HG02623 (cell line): ENCODE results near the gene TUBB4B.
"Not testable (repeated sequence)": the region's sequence is repeated elsewhere in the genome, so short reads cannot be mapped to it uniquely, and the experiment has no call there.

Experiments
- ATAC-seq: cut with Tn5 transposase; IDR thresholded peaks from one replicate; pipeline ENCODE4 v1.9.1; 2021; ENCODE audit warnings: moderate library complexity; ENCODE audit not compliant: unreplicated experiment

Gene TUBB4B

DNA sequence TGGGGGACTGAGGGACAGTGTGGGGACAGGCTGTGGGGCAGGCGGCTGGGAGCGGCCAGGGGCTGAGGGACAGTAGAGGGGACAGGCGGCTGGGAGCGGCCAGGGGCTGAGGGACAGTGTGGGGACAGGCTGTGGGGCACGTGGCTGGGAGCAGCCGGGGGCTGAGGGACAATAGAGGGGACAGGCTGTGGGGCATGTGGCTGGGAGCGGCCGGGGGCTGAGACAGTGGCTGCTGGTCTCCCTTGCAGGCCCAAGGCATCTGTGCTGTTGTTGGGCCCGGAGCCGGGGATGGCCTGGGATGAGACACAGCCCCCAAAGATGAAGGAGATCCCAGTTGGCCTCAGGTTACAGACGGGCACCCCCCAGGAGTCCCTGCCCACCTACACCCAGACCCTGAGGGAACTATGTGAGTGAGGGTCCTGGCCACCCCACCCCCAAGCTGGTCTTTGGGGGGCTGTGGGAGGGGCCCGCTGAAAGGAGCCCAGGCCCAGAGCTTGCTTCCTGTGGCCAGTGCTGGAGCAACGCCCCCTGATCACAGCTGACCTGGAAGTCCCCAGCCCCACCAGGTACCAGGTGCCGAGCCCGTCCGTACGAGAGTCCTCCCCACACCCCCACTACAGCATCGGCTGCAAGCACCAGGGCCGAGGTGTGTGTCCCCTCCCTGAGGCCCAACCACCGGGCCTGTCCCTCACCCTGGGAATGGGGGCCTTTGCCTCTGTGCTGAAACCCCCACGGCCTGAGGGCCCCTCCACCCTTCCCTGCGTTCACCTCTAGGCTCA, 10.6 kb downstream of the TUBB4B start:
- no peak for ATAC-seq

DNA sequence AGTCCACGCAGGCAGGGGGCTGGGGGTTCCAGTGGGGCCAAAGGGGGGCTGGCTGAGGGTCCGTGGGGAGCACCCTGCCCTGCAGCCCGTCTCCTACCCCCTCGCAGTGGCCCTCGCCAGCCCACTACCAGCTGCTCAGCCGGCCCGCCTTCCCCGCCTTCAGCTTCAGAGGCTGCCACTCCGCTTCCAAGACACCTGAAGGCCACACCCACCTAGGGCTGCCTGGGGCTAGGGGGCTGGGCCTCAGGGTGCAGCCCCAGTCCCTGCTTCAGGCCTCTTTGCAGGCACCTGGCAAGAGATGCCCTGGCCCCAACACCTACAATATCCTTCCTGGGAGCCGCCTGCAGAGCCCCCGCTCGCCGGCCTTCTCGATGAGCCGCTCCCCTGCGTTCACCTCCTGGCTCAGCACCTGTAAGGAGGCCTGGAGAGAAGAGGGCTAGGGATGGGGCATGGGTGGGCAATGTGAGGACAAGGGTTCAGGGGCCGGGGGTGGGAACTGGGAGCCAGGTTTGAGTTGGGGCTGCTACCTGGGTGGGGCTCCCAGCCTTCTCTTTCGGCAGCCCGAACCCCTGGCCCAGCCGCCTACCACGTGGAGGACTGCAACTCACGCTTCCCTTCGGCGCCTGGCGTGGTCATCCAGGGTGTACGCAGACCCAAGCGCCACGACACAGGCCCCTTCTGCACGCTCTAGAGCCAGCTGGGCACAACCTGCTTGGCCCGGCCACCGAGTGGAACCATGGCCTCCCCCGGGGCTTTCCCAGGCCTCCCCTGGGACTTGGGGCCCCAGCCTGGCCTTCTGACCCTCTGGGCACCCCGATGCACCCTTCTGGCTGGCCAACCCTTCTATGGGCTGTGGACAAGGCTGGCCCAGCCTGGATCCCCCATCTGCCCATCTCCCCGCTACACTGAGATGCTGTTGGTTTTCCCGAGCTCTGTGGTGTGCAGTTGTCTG, 11.7 kb downstream of the TUBB4B start:
- no peak for ATAC-seq

DNA sequence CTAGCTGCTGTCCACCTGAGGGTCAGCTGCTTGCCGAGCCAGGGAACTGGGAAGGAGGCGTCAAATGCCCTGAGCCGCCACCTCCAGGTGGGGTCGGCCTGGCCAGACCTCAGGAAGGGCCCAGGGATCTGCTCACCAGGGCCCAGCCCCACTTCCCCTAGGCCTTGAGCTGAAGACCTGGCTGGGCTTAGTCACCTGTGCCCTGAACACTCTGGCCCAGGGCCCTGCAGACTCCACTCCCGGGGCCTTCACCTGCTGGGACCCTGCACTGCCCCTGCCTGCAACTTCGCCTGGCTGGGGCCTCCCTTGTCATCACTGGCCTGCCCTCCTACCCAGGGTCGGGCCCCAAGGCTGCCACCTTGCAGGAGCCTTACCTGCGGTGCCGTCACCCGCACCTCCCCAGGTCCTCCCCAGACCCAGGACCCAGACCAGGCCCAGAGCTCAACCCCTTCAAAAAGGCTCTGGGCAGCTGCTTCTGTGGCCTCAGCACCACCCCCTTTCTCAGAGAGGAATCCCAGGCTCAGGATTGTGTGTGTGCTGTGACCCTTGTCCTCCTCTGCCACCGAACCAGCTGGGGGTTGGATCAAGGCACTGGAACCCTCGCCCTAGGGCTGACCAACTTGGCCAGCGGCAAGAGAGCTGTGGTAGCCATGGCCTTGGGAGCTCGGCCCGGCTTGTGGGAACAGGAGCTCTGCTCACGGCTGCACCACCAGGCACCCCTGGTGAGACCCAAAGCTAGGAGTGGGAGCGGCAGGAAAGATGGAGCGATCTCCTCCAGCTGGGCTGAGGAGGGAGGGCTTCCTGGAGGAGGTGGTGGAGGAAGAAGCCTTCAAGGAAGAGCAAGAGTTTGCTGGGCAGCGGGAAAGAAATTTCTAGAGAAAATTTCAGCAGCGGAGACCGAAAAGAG, 12.9 kb downstream of the TUBB4B start:
- ATAC-seq: no peak

DNA sequence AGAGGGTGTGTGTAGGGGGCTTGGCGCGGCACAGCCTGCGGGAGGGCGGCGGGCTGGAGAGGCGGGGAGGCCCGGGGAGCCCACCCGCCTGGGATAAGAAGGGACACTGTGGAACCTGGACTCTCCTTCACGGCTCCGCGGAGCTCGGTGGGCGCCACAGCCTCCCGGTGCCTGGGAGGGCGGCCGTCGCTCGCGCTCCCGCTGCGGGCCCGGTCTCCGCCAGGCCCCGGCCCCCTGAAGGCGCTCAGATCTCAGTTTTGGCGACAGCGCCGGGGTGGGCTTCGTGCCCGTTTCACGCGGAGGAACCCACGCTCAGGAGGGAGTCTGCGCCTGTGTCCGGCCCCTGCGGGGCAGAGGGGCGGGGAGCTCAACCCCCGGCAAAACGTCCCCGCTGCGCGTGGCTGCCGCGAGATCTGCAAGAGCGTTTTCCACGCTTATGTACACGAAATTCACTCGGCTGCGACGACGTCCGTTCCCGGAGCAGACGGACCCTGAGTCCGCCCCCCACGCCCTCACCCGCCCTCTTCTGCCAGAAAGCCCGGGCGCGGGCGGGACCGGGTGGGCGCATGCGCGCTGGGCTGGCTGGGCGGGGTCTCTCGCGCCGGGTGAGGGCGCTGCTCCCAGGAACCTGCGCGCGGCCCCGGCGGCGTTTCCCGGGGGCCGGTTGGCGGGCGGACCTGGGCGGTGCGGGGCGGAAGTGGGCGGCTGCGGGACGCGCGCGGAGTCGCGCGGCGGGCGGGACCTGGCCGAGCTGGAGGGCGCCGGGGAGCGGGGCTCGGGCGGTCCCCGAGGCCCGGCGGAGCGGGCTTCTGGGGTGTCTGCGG, 13.7 kb downstream of the TUBB4B start, which contains the start of gene NELFB:
NELFB (plus strand) TSS at position 704 of the 824 bp plus-strand sequence.
- ATAC-seq: peak; percentile 76

DNA sequence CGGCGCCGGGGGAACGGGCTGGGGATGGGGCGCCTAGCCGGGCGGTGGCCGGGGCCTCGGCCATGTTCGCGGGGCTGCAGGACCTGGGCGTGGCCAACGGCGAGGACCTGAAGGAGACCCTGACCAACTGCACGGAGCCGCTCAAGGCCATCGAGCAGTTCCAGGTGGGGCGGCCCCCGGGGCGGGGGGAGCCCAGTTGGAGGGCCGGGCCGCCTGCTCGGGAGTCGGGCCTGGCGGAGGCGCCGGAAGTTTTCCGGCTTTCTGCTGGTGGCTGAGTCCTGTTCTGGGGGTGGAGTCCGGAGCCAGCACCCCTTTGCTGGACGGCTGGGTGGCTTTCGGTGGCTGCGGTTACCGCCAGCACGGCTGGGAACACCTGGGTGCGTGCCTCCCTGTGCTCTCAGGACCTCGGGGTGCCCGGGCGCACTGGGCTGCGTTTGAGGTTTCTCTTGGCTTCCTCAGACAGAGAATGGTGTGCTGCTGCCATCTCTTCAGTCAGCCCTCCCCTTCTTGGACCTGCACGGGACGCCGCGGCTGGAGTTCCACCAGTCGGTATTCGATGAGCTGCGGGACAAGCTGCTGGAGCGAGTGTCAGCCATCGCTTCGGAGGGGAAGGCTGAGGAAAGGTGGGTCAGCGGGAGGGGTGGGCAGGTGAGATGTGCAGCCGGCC, 14.5 kb downstream of the TUBB4B start:
- ATAC-seq: peak; percentile 13

DNA sequence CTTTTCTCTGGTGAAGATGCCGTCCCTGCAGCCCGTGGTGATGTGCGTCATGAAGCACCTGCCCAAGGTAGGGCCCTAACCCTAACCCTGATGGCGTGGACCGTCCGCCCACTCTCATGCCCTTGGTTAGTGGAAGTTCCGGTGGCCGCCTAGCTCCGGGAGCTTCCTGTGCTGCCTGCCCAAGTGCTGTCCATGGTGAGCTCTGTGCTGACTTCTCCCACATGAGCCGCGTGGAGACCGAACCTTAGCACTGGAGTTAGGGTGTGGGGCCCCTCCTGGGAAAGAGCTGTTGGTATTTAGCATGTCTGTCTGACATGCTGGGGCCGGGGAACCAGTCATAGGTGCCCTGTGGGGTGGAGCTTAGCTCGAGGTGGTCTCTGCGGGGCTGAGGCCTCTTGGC, 15.3 kb downstream of the TUBB4B start:
- no peak for ATAC-seq

DNA sequence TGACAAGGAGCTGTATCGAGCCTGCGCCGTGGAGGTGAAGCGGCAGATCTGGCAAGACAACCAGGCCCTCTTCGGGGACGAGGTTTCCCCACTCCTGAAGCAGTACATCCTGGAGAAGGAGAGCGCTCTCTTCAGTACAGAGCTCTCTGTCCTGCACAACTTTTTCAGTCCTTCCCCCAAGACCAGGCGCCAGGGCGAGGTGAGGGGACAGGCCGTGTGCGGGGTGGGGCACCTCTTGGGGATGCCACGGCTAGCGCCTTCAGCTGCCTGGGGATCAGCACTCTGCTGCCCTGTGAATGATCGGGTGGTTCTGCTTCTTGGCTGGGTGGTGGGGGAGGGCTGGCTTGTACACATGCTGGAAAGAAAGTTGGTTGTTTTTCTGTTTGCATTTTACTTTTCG, 15.8 kb downstream of the TUBB4B start:
- ATAC-seq: no peak

DNA sequence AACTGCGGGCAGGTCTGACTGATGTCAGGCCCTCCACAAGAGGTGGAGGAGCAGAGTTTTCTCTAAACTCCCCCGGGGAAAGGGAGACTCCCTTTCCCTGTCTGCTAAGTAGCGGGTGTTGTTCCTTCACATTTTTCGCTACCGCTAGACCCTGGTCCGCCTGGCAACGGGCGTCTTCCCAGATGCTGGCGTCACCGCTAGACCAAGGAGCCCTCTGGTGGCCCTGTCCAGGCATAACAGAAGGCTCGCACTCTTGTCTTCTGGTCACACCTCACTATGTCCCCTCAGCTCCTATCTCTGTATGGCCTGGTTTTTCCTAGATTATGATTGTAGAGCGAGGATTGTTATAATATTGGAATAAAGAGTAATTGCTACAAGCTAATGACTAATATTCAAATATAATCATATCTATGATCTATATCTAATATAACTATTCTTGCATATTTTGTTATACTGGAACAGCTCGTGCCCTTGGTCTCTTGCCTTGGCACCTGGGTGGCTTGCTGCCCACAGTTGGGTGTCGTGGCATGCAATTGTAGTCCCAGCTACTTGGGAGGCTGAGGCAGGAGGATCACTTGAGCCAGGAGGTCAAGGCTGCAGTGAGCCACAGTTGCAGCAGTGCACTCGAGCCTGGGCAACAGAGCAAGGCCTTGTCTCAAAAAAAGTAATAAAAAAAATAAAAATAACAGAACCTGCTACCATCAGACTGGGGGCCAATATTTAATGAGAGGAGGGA, 21.3 kb downstream of the TUBB4B start:
- ATAC-seq: not testable (repeated sequence)

DNA sequence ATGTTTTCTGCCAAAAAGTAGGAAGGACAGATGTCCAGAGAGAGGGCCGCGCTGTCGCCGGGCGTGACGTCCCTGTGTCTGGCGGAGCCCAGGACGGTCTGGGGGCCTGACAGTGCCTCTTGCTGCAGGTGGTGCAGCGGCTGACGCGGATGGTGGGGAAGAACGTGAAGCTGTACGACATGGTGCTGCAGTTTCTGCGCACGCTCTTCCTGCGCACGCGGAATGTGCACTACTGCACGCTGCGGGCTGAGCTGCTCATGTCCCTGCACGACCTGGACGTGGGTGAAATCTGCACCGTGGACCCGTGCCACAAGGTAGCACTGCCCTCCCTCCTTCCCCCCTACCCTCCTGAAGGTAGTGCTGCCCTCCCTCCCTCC, 21.8 kb downstream of the TUBB4B start:
- ATAC-seq: no peak

DNA sequence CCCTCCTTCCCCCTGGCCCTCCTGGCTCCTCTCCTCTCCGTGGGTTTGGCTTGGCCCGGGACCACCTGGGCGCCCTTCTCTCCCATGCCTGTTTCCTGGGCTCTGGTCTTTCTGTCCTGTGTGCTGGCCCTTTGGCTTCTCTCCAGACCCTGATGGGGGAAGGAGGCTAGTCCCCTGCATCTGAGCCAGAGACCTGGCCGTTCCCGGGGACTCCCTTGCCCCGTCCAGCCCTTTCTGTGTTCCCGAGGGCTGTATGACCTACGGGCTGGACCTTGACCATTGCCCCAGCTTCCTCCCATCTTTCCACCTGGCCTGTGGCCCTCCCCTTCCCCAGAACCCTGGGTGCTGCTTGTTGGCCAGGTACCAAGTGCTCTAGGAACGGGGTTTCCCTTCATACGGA, 22.4 kb downstream of the TUBB4B start:
- ATAC-seq: no peak

DNA sequence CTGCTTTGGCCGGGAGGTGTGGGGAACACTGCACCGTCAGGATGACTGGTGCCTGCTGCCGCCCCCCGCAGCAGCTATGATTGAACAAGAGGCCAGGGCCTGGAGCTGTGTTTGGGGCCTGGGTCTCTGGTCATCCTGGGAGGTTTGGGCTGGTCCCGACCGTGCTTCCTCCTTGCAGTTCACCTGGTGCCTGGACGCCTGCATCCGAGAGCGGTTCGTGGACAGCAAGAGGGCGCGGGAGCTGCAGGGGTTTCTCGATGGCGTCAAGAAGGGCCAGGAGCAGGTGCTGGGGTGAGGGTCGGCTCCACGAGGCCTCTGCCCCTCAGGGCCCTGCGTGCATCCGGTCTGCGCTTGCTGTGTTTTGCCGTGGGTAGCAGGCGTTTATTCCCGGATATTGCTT, 23.0 kb downstream of the TUBB4B start:
- no peak for ATAC-seq

DNA sequence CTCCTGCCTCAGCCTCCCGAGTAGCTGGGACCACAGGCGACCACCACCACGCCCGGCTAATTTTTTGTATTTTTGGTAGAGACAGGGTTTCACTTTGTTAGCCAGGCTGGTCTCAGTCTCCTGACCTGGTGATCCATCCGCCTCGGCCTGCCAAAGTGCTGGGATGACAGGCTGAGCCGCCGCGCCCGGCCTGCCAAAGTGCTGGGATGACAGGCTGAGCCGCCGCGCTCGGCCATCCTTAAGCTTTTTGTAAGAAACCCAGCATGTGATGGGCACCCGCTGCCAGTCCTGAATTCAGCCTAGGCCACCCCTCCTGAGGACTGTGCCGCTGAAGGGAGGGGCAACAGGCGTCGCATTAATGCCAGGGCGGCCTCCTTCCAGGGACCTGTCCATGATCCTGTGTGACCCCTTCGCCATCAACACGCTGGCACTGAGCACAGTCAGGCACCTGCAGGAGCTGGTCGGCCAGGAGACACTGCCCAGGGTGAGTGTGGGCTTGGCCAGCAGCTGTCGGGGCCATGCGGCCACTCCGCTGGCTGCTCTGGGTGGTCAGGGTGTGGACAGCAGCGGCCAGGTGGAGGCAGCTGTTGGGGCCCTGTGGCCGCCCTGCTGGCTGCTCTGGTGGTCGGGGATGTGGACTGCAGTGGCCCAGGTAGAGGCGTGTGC, 24.5 kb downstream of the TUBB4B start:
- ATAC-seq: no peak

DNA sequence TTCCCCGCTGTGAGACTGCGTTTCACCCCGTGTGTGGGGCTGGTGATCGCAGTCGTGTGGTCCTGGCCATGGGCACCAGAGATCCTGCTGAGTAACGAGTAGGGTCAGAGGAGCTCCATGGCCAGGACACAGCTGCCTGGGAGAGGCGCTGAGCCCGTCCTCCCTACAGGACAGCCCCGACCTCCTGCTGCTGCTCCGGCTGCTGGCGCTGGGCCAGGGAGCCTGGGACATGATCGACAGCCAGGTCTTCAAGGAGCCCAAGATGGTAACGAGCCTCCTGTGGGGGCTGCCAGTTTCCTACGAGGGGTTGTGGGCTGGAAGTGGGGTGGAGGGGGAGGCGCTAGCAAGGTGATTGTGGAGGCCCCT, 25.1 kb downstream of the TUBB4B start:
- no peak for ATAC-seq

DNA sequence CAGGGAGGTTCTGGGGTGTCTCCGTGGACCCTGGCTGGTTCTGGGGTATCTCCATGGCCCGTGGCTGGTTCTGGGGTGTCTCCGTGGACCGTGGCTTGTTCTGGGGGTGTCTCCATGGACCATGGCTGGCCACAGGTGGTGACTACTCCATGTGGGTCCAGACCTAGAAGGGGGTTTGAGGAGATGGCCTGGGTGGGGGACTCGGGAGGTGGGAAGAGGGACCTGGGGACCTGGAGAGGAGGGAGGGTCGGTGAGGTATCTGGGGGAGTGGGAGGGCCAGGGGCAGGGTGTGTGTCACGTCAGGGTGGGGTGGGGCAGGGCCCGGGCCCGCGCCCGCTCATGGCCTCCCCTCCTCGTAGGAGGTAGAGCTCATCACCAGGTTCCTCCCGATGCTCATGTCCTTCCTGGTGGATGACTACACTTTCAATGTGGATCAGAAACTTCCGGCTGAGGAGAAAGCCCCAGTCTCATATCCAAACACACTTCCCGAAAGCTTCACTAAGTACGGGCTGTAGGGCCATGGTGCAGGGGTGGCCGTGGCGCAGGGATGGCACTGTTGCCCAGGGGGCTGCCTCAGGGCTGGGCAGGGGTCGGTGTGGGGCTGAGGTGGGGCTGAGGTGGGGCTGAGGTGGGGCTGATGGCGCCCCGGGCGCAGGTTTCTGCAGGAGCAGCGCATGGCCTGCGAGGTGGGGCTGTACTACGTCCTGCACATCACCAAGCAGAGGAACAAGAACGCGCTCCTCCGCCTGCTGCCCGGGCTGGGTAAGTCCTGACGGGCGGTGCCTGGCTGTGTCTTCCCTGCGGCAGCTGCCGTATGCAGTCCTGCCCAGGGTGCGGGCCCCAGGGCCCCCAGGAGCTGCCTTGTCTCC, 25.7 kb downstream of the TUBB4B start:
- ATAC-seq: no peak

DNA sequence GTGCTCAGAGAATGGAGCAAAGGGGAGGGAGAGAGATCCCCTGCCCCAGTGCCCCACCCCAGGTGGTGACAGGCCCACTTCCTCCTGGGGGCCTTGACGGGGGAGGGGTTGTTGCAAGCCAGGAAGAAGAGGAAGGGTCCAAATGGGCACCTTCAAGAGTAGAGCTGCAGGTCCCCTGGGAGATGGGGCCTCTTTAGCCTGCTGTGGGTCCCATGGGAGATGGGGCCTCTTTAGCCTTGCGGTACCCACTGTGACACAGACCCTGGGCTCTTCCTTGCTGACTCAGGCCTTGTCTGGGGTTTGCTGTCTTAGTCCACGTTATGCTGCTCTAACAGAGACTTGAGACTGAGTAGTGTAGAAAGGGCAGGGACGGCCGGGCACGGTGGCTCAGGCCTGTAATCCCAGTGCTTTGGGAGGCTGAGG, 26.9 kb downstream of the TUBB4B start:
- ATAC-seq: no peak

DNA sequence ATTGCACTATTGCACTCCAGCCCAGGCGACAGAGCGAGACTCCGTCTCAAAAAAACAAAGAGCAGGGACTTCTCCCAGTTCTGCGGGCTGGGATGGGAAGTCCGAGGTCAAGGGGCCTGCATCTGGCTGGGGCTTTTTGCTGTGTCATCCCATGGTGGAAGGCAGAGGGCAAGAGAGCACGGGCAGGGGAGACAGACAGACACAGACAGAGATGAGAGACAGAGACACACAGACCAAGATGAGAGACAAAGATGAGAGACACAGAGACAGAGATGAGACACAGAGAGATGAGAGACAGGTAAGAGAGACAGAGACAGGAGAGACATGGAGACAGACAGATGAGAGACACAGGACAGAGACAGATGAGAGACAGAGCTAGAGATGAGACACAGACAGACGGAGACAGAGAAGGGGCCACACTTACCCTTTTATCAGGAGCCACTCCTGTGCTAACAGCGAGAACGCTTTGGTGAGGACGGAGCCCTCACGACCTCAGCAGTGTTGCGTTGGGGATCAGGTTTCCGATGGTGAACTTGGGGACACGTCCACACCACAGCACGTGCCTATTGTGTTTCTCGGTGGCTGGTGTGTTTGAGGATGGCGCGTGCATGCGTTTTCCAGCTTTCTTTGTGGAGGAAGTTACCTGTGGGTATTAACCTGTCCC, 27.6 kb downstream of the TUBB4B start:
- ATAC-seq: no peak

DNA sequence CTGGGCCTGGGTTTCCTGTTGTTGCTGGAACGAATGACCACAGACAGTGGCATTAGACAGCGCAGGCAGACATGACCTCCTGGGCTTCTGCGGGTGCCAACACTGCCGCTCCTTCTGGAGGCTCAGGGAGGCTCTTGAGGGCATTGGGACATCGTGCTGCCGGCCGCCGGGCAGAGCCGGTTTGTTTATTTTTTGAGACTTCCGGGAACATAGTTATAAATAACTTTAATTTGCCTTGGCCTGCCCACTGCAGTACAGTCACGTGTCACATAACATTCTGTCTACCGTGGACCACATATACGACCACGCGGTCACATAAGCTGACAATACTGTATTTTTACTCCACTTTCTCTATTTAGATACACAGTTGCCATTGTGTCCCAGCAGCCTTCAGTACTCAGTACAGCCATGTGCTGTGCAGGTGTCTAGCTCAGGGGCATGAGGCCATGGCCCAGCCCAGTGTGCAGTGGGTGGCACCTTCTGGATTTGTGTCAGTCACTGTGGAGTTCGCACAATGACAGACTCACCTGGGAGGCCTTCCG, 28.2 kb downstream of the TUBB4B start:
- ATAC-seq: no peak
